Lung (tissue), 16 donors: ENCODE results near the gene ERAS. TPM values are rescaled to one million over a fixed set of nuclear protein-coding genes. Genes with fewer than 3 reads are reported as not detected.

Source experiments
- ATAC-seq: fragments of 200-7000 bp; cut with Tn5 transposase; one replicate; pipeline ENCODE4 v1.9.1; 2020; ENCODE audit warnings: moderate number of reproducible peaks; ENCODE audit not compliant: insufficient read depth, low FRiP score
- DNase-seq, 3 donors: peaks; one replicate each; pipeline ENCODE4 v3.0.0-alpha.2; 2013 to 2017
- H3K27ac ChIP-seq, 2 donors: one replicate each; pipeline ENCODE4 v1.5.1; 2013; ENCODE audit warnings: mild to moderate bottlenecking in 2 of 2, moderate library complexity in 2 of 2, control low read depth in 1 of 2, inconsistent platforms in 1 of 2, low read depth in 1 of 2, low read length in 1 of 2
- H3K27me3 ChIP-seq, 3 donors: one replicate each; pipeline ENCODE4 v1.5.1; 2013; ENCODE audit warnings: low read length in 2 of 3; ENCODE audit not compliant: control insufficient read depth in 3 of 3, insufficient read depth in 3 of 3
- H3K36me3 ChIP-seq, 4 donors: one replicate each; pipeline ENCODE4 v1.5.1; 2013; ENCODE audit warnings: low read length in 4 of 4, mild to moderate bottlenecking in 1 of 4, moderate library complexity in 1 of 4; ENCODE audit not compliant: control insufficient read depth in 4 of 4, insufficient read depth in 4 of 4
- H3K4me1 ChIP-seq, 5 donors: one replicate each; pipeline ENCODE4 v1.5.1; 2013; ENCODE audit warnings: low read length in 5 of 5, mild to moderate bottlenecking in 2 of 5, moderate library complexity in 1 of 5; ENCODE audit not compliant: control insufficient read depth in 5 of 5, insufficient read depth in 5 of 5
- H3K4me3 ChIP-seq: one replicate; pipeline ENCODE4 v1.5.1; 2013; ENCODE audit warnings: mild to moderate bottlenecking, control low read depth, moderate library complexity
- H3K9ac ChIP-seq, 2 donors: one replicate each; pipeline ENCODE4 v1.5.1; 2013; ENCODE audit warnings: low read length in 2 of 2, control low read depth in 1 of 2; ENCODE audit not compliant: insufficient read depth in 1 of 2
- H3K9me3 ChIP-seq, 4 donors: one replicate each; pipeline ENCODE4 v1.5.1; 2013; ENCODE audit warnings: low read length in 3 of 4, mild to moderate bottlenecking in 1 of 4, moderate library complexity in 1 of 4; ENCODE audit not compliant: control insufficient read depth in 4 of 4, insufficient read depth in 3 of 4
- WGBS, 2 donors: extraction: QIAGEN DNeasy Blood & Tissue Kit; methylation state at CpG; one replicate each; pipeline ENCODE4 v1.1.7; 2013; 5-methylcytosine and 5-hydroxymethylcytosine counted together
- long read RNA-seq, 5 donors: transcript quantifications; one replicate each; lab custom pipeline, GENCODE V29; 2026
- polyA plus RNA-seq, 2 donors: library from polyadenylated mRNA; stranded (reverse); fragments of 200-250 nt; gene quantifications; one replicate each; pipeline ENCODE4 v1.2.1, GENCODE V29; 2013
- total RNA-seq, 2 donors: library from RNA; depleted of rRNA in 1 of 2; stranded (reverse); fragments of >200 nt in 1 of 2; gene quantifications; one replicate each; pipeline ENCODE4 v1.2.1, GENCODE V29; 2014 to 2021
- TF ChIP-seq, protein P1 (sequence below): IDR thresholded peaks from 2 replicates; pipeline ENCODE4 v1.5.1; 2012; ENCODE audit warnings: mild to moderate bottlenecking; ENCODE audit errors: control extremely low read depth, extremely low read depth
- donor health status: control.
- donor health status: control.
- donor health status: Bipolar disorder and iron deficiency.
- donor health status: healthy.
- donor health status: DM: yes; HTN: yes; CAD: no.

The ERAS gene
- not detected for total RNA-seq
- under 1 TPM in 1 of 2 donors, not detected in 1; 0.24 TPM for polyA plus RNA-seq
- long read RNA-seq, donor 1, result 0 reads
- long read RNA-seq, donor 2, result 0 reads
- long read RNA-seq, donor 3, partial matches to known transcripts, result 0 of 1 reads
- long read RNA-seq, donor 3, other reads (novel, unspliced or antisense), result 0 of 1 reads
- long read RNA-seq, donor 4, result 0 reads
- long read RNA-seq, donor 5, result 0 reads

DNA sequence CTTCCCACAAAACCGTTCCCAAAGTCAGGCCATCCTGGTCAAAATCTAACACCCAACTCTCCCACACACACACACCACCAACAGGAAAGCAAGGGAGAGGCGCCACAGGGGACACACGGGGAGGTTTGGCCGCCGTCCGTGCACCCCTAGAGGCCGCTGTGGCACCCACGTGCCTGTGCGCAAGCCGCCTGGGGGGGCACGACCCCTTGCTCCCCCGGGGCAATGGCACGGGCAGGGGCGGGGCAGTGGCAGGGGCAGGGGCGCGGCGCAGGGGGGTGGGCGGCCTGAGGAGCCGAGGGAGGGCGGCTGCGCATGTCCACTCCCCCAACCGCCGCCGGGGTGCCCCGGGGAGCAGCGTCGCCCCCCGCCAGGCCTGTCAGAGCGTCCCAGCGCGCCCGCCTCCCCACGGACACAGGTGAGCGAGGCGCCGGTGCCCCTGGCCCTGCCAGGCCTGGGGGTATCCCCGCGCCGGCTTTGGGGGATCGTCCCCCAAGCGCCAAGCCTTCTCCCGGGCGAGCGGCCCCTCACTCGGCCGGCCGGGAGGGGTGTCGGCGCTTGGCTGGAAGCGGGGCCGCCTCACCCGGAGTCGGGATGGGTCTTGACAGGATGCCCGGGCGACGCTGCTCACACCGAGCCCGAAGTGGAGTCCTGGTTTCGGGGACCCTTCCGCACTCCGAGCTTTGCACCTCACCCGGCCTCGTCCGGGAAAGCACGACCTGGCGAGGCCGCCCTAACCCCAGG is at the start of gene ERAS:
Gene ERAS, plus strand, starts transcription at position 379 of the 741 bp plus-strand sequence. CDS start 2,611 bp downstream, outside the sequence.
- DNase-seq (no peak), ATAC-seq (no peak)
- TF ChIP-seq, protein P1, sequence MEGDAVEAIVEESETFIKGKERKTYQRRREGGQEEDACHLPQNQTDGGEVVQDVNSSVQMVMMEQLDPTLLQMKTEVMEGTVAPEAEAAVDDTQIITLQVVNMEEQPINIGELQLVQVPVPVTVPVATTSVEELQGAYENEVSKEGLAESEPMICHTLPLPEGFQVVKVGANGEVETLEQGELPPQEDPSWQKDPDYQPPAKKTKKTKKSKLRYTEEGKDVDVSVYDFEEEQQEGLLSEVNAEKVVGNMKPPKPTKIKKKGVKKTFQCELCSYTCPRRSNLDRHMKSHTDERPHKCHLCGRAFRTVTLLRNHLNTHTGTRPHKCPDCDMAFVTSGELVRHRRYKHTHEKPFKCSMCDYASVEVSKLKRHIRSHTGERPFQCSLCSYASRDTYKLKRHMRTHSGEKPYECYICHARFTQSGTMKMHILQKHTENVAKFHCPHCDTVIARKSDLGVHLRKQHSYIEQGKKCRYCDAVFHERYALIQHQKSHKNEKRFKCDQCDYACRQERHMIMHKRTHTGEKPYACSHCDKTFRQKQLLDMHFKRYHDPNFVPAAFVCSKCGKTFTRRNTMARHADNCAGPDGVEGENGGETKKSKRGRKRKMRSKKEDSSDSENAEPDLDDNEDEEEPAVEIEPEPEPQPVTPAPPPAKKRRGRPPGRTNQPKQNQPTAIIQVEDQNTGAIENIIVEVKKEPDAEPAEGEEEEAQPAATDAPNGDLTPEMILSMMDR, result no peak
- Histone ChIP-seq H3K9ac (no peak within 1 kb of the TSS), H3K4me3 (no peak within 1 kb of the TSS), H3K4me1 (no peaks in the 10 kb centered on the region), H3K27me3 (peaks cover 0 to 19% (median 2%) of the 10 kb centered on the region in 3 donors), H3K9me3 (peaks cover 0 to 25% (median 0%) of the 10 kb centered on the region in 4 donors), H3K27ac (no peak within 1 kb of the TSS), H3K36me3 (peaks cover 0 to 10% (median 0%) of the 10 kb centered on the region in 4 donors)
- WGBS, 2 donors, result 20 to 66% methylated on average over 31 to 67 of the region's 67 CpGs

GRCh38 chrX:48776818-48777439 is 49.4 kb upstream of the ERAS start:
- H3K27ac ChIP-seq, result no peak overlapping the region
- TF ChIP-seq, protein P1, result no peak
- H3K4me3 ChIP-seq, result no peak overlapping the region
- no peaks in the 10 kb centered on the region for H3K27me3 ChIP-seq
- H3K9ac ChIP-seq, result no peak overlapping the region
- no peaks in the 10 kb centered on the region for H3K9me3 ChIP-seq
- no peaks in the 10 kb centered on the region for H3K4me1 ChIP-seq
- H3K36me3 ChIP-seq, result no peaks in the 10 kb centered on the region
- DNase-seq, result no peak
- 80 to 88% methylated on average over 13 of the region's 13 CpGs for WGBS, 2 donors
- ATAC-seq, result no peak

DNA sequence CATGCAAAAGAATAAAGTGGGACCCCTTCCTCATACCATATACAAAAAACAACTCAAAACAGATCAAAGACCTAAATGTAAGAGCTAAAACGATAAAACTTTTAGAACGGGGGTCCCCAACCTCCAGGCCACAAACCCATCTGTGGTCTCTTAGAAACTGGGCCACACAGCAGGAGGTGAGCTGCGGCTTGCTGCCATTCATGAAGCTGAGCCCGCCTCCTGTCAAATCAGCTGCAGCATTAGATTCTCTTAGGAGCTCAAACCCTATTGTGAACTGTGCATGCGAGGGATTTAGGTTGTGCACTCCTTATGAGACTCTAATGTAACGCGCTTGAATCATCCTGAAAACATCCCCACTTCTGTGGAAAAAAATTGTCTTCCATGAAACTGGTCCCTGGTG is 46.9 kb upstream of the ERAS start:
- DNase-seq (no peak), ATAC-seq (no peak)
- Histone ChIP-seq H3K27me3 (no peaks in the 10 kb centered on the region), H3K4me3 (no peak overlapping the region), H3K4me1 (no peaks in the 10 kb centered on the region), H3K9ac (no peak overlapping the region), H3K9me3 (no peaks in the 10 kb centered on the region), H3K36me3 (no peaks in the 10 kb centered on the region), H3K27ac (no peak overlapping the region)
- WGBS, 2 donors, result 84 to 96% methylated on average over 7 of the region's 7 CpGs
- TF ChIP-seq, protein P1, result no peak
